ENCODE measurements around the gene PRKD1.
"Not testable (repeated sequence)": the region's sequence is repeated elsewhere in the genome, so short reads cannot be mapped to it uniquely, and the experiment has no call there.

The PRKD1 gene

GRCh38 chr14:29712601-29713000 is 215.0 kb downstream of the PRKD1 start:
- no peak for ATAC-seq (ENCODE audit: low read depth)
- Histone ChIP-seq H3K36me3 (ENCODE audit: low read depth) (no peaks in the 10 kb centered on the region), H3K4me3 (ENCODE audit: severe bottlenecking) (no peak overlapping the region), H3K9me3 (ENCODE audit: severe bottlenecking) (no peaks in the 10 kb centered on the region), H3K27me3 (ENCODE audit: insufficient read depth, poor library complexity, severe bottlenecking) (no peaks in the 10 kb centered on the region), H3K27ac (ENCODE audit: poor library complexity, severe bottlenecking) (no peak overlapping the region), H3K4me1 (ENCODE audit: insufficient read depth, poor library complexity, severe bottlenecking) (no peaks in the 10 kb centered on the region)
- no peak for TF ChIP-seq CTCF (IDR thresholded peaks at IDR 0.05; ENCODE audit: poor library complexity, severe bottlenecking)
- no peak for DNase-seq (ENCODE audit: low spot score)

- Histone ChIP-seq H3K9me3 (ENCODE audit: severe bottlenecking) (no peaks in the 10 kb centered on the region), H3K36me3 (ENCODE audit: low read depth) (no peaks in the 10 kb centered on the region), H3K4me3 (ENCODE audit: severe bottlenecking) (no peak overlapping the region), H3K27me3 (ENCODE audit: insufficient read depth, poor library complexity, severe bottlenecking) (no peaks in the 10 kb centered on the region), H3K27ac (ENCODE audit: poor library complexity, severe bottlenecking) (no peak overlapping the region), H3K4me1 (ENCODE audit: insufficient read depth, poor library complexity, severe bottlenecking) (no peaks in the 10 kb centered on the region)
- no peak for DNase-seq (ENCODE audit: low spot score)
- ATAC-seq (ENCODE audit: low read depth) = no peak
- TF ChIP-seq CTCF (IDR thresholded peaks at IDR 0.05; ENCODE audit: poor library complexity, severe bottlenecking) = peak; percentile 31
These were observed 217.6 kb downstream of the PRKD1 start for GRCh38 chr14:29710015-29710414.

GRCh38 chr14:29709490-29709889 is 218.2 kb downstream of the PRKD1 start:
- ATAC-seq (ENCODE audit: low read depth) = no peak
- H3K9me3 ChIP-seq (ENCODE audit: severe bottlenecking) = no peaks in the 10 kb centered on the region
- no peaks in the 10 kb centered on the region for H3K4me1 ChIP-seq (ENCODE audit: insufficient read depth, poor library complexity, severe bottlenecking)
- TF ChIP-seq CTCF (IDR thresholded peaks at IDR 0.05; ENCODE audit: poor library complexity, severe bottlenecking) = no peak
- no peak for DNase-seq (ENCODE audit: low spot score)
- no peaks in the 10 kb centered on the region for H3K36me3 ChIP-seq (ENCODE audit: low read depth)
- no peak overlapping the region for H3K27ac ChIP-seq (ENCODE audit: poor library complexity, severe bottlenecking)
- no peak overlapping the region for H3K4me3 ChIP-seq (ENCODE audit: severe bottlenecking)
- no peaks in the 10 kb centered on the region for H3K27me3 ChIP-seq (ENCODE audit: insufficient read depth, poor library complexity, severe bottlenecking)

- no peaks in the 10 kb centered on the region for H3K9me3 ChIP-seq (ENCODE audit: severe bottlenecking)
- DNase-seq (ENCODE audit: low spot score) = no peak
- no peaks in the 10 kb centered on the region for H3K36me3 ChIP-seq (ENCODE audit: low read depth)
- H3K4me3 ChIP-seq (ENCODE audit: severe bottlenecking) = no peak overlapping the region
- ATAC-seq (ENCODE audit: low read depth) = no peak
- no peak overlapping the region for H3K27ac ChIP-seq (ENCODE audit: poor library complexity, severe bottlenecking)
- TF ChIP-seq CTCF (IDR thresholded peaks at IDR 0.05; ENCODE audit: poor library complexity, severe bottlenecking) = no peak
- no peaks in the 10 kb centered on the region for H3K4me1 ChIP-seq (ENCODE audit: insufficient read depth, poor library complexity, severe bottlenecking)
- H3K27me3 ChIP-seq (ENCODE audit: insufficient read depth, poor library complexity, severe bottlenecking) = no peaks in the 10 kb centered on the region
These were observed 220.9 kb downstream of the PRKD1 start for GRCh38 chr14:29706700-29707099.

GRCh38 chr14:29705801-29706200 is 221.8 kb downstream of the PRKD1 start:
- no peak overlapping the region for H3K27ac ChIP-seq (ENCODE audit: poor library complexity, severe bottlenecking)
- no peaks in the 10 kb centered on the region for H3K36me3 ChIP-seq (ENCODE audit: low read depth)
- H3K27me3 ChIP-seq (ENCODE audit: insufficient read depth, poor library complexity, severe bottlenecking) = no peaks in the 10 kb centered on the region
- no peaks in the 10 kb centered on the region for H3K4me1 ChIP-seq (ENCODE audit: insufficient read depth, poor library complexity, severe bottlenecking)
- no peak overlapping the region for H3K4me3 ChIP-seq (ENCODE audit: severe bottlenecking)
- H3K9me3 ChIP-seq (ENCODE audit: severe bottlenecking) = no peaks in the 10 kb centered on the region
- TF ChIP-seq CTCF (IDR thresholded peaks at IDR 0.05; ENCODE audit: poor library complexity, severe bottlenecking) = no peak
- ATAC-seq (ENCODE audit: low read depth) (no peak), DNase-seq (ENCODE audit: low spot score) (no peak)

GRCh38 chr14:29689597-29689996 is 238.1 kb downstream of the PRKD1 start:
- H3K4me3 ChIP-seq (ENCODE audit: severe bottlenecking); H3K36me3 ChIP-seq (ENCODE audit: low read depth); DNase-seq (ENCODE audit: low spot score); H3K27ac ChIP-seq (ENCODE audit: poor library complexity, severe bottlenecking); H3K4me1 ChIP-seq (ENCODE audit: insufficient read depth, poor library complexity, severe bottlenecking); ATAC-seq (ENCODE audit: low read depth); H3K9me3 ChIP-seq (ENCODE audit: severe bottlenecking); H3K27me3 ChIP-seq (ENCODE audit: insufficient read depth, poor library complexity, severe bottlenecking): not testable (repeated sequence)

Data from RWPE2 (cell line).